HG03064 (cell line): Measurements from ENCODE around the gene HLA-G.

Experiments
- ATAC-seq: cut with Tn5 transposase; IDR thresholded peaks from one replicate; pipeline ENCODE4 v1.9.1; 2021; ENCODE audit warnings: low read depth; ENCODE audit not compliant: unreplicated experiment

HLA-G gene

GRCh38 chr6:29815118-29815750 is 12.4 kb upstream of the HLA-G start:
- no peak for ATAC-seq

DNA sequence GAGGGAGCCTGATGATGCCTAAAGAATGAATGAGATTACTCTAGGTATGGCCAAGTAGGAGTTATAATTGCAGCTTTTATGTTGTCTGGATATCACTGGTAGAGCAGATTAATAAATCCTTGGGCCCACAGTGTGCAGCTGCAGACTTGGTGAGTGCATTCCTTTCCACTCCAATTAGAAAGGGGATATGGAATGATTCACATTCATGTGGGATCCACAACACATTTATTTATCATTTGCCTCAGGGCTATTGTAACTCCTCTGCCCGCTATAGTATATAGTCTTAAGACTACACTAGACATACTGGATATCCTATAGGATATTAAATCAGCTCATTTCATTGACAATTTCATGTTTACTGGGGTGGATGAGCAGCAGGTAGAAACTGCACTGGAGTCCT is 11.6 kb upstream of the HLA-G start:
- no peak for ATAC-seq

DNA sequence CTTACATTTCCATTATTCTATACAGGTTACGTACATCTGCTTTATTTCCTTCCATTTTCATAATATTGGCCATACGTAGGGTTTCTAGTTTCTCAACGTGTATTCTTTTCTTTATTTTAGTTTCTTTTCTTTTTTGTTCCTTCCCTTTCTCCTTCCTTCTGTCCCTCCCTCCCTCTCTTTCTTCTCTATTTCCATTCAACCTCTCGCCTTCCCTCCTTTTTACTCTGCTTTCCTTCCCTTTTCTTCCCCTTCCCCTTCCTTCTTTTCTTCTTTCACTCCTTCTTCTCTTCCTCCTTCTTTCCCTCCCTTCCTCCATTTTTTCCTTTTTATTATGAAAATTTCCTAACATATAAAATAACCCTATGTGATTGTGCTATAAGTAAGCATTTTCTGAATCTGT is 8.7 kb upstream of the HLA-G start:
- no peak for ATAC-seq

GRCh38 chr6:29824144-29824543 is 3.5 kb upstream of the HLA-G start:
- no peak for ATAC-seq

DNA sequence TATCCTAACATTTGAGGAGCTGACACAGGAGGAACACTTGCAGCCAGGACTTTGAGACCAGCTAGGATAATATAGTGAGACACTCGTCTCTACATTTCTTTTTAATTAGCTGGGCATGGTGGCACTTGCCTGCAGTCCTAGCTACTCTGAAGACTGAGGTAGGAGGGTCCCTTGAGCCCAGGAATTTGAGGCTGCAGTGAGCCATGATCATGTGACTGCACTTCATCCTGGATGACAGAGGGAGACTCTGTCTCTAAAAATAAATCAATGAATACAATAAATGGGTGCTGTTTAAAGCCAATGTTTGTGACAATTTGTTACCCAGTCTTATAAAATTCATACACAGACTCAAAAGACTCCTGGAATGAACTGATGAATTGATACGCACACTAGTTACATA is 1.8 kb upstream of the HLA-G start:
- no peak for ATAC-seq

GRCh38 chr6:29826271-29826670 is 1.4 kb upstream of the HLA-G start:
- no peak for ATAC-seq

DNA sequence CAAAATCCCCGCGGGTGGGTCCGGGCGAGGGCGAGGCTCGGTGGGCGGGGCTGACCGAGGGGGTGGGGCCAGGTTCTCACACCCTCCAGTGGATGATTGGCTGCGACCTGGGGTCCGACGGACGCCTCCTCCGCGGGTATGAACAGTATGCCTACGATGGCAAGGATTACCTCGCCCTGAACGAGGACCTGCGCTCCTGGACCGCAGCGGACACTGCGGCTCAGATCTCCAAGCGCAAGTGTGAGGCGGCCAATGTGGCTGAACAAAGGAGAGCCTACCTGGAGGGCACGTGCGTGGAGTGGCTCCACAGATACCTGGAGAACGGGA is 809 bp downstream of the HLA-G start:
- no peak for ATAC-seq

DNA sequence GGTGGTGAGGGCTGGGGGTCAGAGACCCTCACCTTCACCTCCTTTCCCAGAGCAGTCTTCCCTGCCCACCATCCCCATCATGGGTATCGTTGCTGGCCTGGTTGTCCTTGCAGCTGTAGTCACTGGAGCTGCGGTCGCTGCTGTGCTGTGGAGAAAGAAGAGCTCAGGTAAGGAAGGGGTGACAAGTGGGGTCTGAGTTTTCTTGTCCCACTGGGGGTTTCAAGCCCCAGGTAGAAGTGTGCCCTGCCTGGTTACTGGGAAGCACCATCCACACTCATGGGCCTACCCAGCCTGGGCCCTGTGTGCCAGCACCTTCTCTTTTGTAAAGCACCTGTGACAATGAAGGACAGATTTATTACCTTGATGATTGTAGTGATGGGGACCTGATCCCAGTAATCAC is 2.1 kb downstream of the HLA-G start:
- no peak for ATAC-seq

DNA sequence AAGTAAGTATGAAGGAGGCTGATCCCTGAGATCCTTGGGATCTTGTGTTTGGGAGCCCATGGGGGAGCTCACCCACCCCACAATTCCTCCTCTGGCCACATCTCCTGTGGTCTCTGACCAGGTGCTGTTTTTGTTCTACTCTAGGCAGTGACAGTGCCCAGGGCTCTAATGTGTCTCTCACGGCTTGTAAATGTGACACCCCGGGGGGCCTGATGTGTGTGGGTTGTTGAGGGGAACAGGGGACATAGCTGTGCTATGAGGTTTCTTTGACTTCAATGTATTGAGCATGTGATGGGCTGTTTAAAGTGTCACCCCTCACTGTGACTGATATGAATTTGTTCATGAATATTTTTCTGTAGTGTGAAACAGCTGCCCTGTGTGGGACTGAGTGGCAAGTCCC is 2.8 kb downstream of the HLA-G start:
- ATAC-seq: no peak

- no peak for ATAC-seq
Measured at GRCh38 chr6:29831776-29832175, 4.2 kb downstream of the HLA-G start.

GRCh38 chr6:29834564-29835436 is 7.2 kb downstream of the HLA-G start:
- no peak for ATAC-seq

DNA sequence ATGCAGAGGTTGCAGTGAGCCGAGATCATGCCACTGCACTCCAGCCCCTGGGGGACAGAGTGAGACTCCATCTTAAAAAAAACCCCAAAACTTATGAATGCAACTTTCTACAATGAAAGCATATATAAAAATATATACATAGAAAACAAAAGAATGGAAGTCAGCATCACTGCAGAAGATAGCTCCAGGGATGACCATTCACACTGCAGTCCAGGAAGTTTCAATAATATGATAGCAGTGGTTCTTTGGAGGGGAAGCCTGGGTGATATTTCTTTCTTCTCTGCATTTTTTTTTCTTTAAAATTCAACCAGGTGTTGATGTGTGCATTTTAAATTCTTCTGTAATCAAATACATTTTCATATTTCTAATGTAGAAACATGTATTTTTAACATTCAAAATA is 12.3 kb downstream of the HLA-G start:
- no peak for ATAC-seq

DNA sequence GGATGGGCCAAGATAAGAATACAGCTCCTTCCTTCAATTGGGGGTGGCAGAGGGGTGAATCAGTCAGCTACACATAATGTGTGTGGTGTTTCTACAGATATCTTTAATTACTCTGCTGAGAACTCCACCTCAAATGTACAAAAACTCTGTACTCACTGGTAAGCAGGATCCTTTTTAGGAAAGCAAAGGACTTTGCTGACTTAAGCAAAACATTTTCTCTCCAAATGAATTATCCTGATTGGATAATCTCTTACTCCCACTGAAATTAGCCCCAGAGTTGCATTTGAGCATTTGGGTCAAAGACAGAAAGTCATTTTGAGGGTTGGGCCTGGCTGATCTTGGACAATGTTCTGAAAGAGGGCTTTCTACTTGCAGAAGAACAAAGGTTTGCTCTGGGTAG is 13.4 kb downstream of the HLA-G start:
- no peak for ATAC-seq

DNA sequence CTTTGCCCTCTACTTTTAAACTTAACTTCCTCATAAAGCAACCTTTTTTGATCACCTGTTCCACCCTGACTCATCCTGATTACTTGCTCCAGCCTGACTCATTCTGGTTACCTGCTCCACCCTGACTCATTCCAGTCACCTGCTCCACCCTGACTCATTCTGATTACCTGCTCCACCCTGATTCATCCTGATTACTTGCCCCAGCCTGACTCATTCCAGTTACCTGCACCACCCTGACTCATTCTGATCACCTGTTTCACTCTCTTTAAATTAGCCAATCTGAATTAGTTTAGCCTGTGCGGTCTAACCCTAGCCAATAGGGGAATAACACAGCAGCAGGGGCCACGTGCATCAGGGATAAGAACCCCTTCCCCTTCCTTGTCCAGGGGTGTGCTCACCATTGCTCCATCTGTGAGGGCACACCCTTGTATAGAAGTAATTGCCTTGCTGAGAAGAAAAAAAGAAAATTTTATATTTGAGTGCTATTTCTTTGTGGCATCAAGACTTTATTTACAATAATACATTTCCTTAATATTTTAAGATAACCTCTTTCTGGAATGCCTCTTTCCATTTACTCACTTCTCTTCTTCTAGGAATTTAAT is 17.9 kb downstream of the HLA-G start:
- ATAC-seq: no peak

GRCh38 chr6:29847871-29848630 is 20.4 kb downstream of the HLA-G start:
- no peak for ATAC-seq

DNA sequence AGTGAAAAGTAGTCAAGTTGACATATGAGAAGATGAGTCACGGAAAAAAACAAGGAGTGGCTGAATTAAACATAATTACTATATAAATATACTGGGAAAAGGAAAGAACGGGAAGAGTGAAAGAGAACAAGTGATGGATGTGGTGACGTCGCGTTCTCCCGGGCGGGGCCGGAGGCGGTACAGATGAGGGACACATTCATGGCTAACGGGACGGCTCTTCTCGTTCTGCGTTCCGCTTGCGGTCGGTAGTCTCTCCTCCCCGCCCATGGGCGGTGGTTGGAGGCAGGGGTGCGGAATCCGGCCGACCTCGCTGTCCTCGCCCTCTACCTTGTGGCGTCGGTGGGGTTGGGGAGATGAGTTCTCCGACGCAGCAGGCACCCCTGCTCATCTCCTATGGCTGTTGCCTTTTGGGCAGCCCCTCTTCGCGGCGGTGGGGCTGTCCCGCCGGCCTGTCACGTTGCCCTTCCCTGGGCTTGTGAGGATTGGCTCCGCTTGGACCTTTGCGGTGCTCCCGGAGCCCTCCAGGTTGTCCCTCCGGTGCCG is 22.5 kb downstream of the HLA-G start:
- no peak for ATAC-seq

DNA sequence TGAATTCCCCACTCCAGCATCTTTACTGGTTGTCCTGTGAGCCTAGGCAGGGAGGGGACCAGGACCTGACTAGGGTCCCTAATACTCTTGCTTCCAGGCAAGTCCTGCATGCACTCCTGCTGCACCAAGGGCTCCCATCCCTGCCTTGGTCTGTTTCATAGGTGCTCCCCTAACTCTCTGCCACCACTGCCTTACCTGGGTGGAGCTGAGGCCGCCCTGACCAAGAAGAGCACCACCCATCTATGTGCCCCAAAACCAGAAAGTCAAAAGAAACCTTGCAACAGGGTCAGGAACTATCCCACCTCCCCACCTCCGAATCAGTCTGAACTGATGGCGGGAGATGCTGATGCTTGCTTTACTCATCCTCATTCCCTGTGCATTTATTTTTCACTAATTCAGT is 23.6 kb downstream of the HLA-G start:
- ATAC-seq: no peak

DNA sequence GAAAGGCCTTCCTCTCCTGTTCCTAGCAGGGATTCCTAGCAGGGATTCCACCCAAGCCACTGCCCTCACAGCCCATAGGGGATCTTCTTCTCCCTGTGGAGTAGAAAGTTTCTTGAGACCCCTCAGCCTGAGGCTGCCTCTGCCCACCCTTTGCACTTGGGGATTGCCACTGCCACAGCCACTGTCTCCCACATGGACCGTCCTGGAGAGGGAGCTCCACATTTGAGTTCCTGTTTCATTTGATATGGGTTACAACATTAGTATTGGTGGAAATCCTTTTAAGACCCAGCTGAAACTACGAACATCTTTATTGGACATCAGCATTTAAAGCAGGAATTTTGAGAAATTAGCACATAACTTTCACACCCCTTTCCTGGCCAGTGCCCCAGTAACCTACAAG is 25.6 kb downstream of the HLA-G start:
- no peak for ATAC-seq

DNA sequence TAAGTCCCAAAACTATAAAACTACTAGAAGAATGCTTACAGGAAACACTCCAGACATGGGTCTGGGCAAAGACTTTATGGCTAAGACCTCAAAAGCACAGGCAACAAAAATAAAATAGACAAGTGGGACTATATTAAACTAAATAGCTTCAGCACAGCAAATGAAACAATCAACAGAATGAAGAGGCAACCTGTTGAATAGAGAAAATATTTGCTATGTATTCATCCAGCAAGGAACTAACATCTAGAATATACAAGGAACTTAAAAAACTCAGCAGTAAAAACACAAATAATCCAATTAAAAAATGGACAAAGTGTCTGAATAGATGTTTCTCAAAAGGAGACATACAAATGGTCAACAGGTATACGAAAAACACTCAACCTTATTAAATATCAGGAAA is 30.4 kb downstream of the HLA-G start:
- ATAC-seq: no peak

GRCh38 chr6:29861521-29862255 is 34.1 kb downstream of the HLA-G start:
- no peak for ATAC-seq
